Globus pallidus (tissue), 1 donor: ENCODE results near the gene TSC2.

Source experiments
- DNase-seq: peaks from one replicate; pipeline ENCODE4 v3.0.0-alpha.2; 2015; ENCODE audit warnings: low spot score

Gene TSC2

GRCh38 chr16:2043667-2044451 lies 3.9 kb upstream of the TSC2 start:
- no peak for DNase-seq

- no peak for DNase-seq
Observed at GRCh38 chr16:2044541-2044940, 3.2 kb upstream of the TSC2 start.

- no peak for DNase-seq
Observed at GRCh38 chr16:2045965-2046892, 1.6 kb upstream of the TSC2 start.

GRCh38 chr16:2046893-2047329 lies 874 bp upstream of the TSC2 start:
- no peak for DNase-seq

GRCh38 chr16:2048116-2048543 lies 345 bp downstream of the TSC2 start:
- no peak for DNase-seq

GRCh38 chr16:2053211-2053610 lies 5.4 kb downstream of the TSC2 start:
- no peak for DNase-seq

GRCh38 chr16:2053897-2054296 lies 6.1 kb downstream of the TSC2 start:
- DNase-seq: no peak

GRCh38 chr16:2054543-2055245 lies 6.9 kb downstream of the TSC2 start:
- DNase-seq: no peak

- DNase-seq: peak; percentile 43
Observed at GRCh38 chr16:2056077-2056476, 8.3 kb downstream of the TSC2 start.

- DNase-seq: peak; percentile 75
Observed at GRCh38 chr16:2056681-2057407, 9.1 kb downstream of the TSC2 start.

GRCh38 chr16:2057438-2057837 lies 9.7 kb downstream of the TSC2 start:
- DNase-seq: no peak

- no peak for DNase-seq
Observed at GRCh38 chr16:2058420-2058819, 10.6 kb downstream of the TSC2 start.

- DNase-seq: no peak
Observed at GRCh38 chr16:2058872-2059271, 11.1 kb downstream of the TSC2 start.

- DNase-seq: no peak
Observed at GRCh38 chr16:2060346-2060745, 12.6 kb downstream of the TSC2 start.

GRCh38 chr16:2061023-2061422 lies 13.2 kb downstream of the TSC2 start:
- DNase-seq: no peak

GRCh38 chr16:2061526-2061925 lies 13.7 kb downstream of the TSC2 start:
- no peak for DNase-seq

- DNase-seq: no peak
Observed at GRCh38 chr16:2062801-2063200, 15.0 kb downstream of the TSC2 start.

GRCh38 chr16:2063861-2064260 lies 16.1 kb downstream of the TSC2 start:
- DNase-seq: no peak

- DNase-seq: no peak
Observed at GRCh38 chr16:2064368-2064945, 16.7 kb downstream of the TSC2 start.

- no peak for DNase-seq
Observed at GRCh38 chr16:2066139-2066538, 18.4 kb downstream of the TSC2 start.
